Left lung (tissue), 10 donors: ENCODE data around the gene CCDC57. TPM values are rescaled to one million over a fixed set of nuclear protein-coding genes. Genes with fewer than 3 reads are reported as not detected.
A peak's percentile ranks its signal among the peaks of the same experiment; 100 is the strongest.

Experiments used
- ATAC-seq: fragments of 200-7000 bp; cut with Tn5 transposase; one replicate; pipeline ENCODE4 v1.9.1; 2020; ENCODE audit warnings: moderate library complexity
- DNase-seq, 4 donors: peaks; one replicate each; pipeline ENCODE4 v3.0.0-alpha.2; 2013 to 2020
- H3K27ac ChIP-seq, 2 donors: fragments of 200-600 bp; sonication (generic) in 1 of 2; one replicate each; pipeline versions ENCODE4 v1.5.0 to v1.8.0; 2020 to 2021
- H3K27me3 ChIP-seq, 2 donors: fragments of 200-600 bp; sonication (generic) in 1 of 2; one replicate each; pipeline versions ENCODE4 v1.5.0 to v1.8.0; 2020 to 2021
- H3K36me3 ChIP-seq, 2 donors: fragments of 200-600 bp; sonication (generic) in 1 of 2; one replicate each; pipeline versions ENCODE4 v1.5.0 to v1.8.0; 2020 to 2021
- H3K4me1 ChIP-seq, 2 donors: fragments of 200-600 bp; one replicate each; pipeline ENCODE4 v1.8.0; 2021
- H3K4me3 ChIP-seq, 2 donors: fragments of 200-600 bp; sonication (generic) in 1 of 2; one replicate each; pipeline versions ENCODE4 v1.5.0 to v1.8.0; 2020 to 2021; ENCODE audit warnings: mild to moderate bottlenecking in 1 of 2
- H3K9me3 ChIP-seq, 2 donors: fragments of 200-600 bp; sonication (generic) in 1 of 2; one replicate each; pipeline versions ENCODE4 v1.5.0 to v1.8.0; 2020 to 2021
- intact Hi-C, 2 donors: fragments of 100-400 bp; cut with DNase I; formaldehyde crosslinking; loops; one replicate each; pipeline versions ENCODE4 v1.11.2 to v1.14.2; 2022
- polyA plus RNA-seq, 6 donors: library from polyadenylated mRNA; unstranded; fragments of 120-200 nt; gene quantifications; one replicate each; pipeline ENCODE4 v1.2.1, GENCODE V29; 2013; ENCODE audit not compliant: insufficient read length in 6 of 6
- total RNA-seq, 2 donors: library from RNA; stranded (reverse); fragmentation: NEBNext Ultra II Directional; extraction: Animal tissue kit (Norgen Biotek cat#: 25700); gene quantifications; one replicate each; pipeline ENCODE4 v1.2.1, GENCODE V29; 2021
- TF ChIP-seq, protein P1 (sequence below), 2 donors: fragments of 200-600 bp; sonication (generic) in 1 of 2; IDR thresholded peaks; one replicate each; pipeline versions ENCODE4 v1.5.0 to v1.8.0; 2021; ENCODE audit warnings: antibody characterized with exemption in 2 of 2
- donor health status: DM: no; HTN: yes; CAD: no.
- donor health status: DM: no; HTN: no; CAD: no.

The CCDC57 gene
- total and polyA plus RNA-seq, 8 donors, result 41.7 to 73.4 (median 59.8) TPM

DNA sequence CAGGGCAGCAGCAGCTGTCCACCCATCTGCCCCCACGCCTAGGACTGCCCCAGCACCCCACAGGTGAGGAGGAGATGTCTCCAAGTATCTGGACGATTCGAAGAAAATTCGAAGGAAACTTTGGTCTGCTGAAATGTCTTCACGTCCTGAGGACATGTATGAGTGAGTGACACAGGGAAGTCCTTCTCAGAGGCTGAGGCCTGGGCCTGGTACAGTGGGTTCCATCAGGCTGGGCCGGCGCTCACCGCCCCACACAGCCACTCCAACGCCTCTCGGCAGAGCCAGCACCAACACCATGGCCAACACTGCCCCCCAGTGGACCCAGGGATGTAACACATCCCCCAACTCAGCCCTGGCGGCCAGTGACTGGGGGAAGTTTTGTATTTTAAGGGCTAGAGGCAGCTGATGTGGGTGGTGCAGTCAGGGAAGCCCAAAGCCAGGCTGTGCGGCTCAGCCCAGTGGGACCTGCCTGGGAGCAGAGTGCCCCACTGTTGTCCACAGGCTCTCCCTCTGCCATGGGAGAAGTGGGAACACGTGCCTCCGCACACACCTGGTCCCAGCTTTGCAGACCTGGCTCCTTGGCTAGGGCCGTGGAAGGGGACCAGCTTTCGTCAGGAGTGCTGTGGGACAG lies 58.8 kb downstream of the CCDC57 start:
- TF ChIP-seq, protein P1, sequence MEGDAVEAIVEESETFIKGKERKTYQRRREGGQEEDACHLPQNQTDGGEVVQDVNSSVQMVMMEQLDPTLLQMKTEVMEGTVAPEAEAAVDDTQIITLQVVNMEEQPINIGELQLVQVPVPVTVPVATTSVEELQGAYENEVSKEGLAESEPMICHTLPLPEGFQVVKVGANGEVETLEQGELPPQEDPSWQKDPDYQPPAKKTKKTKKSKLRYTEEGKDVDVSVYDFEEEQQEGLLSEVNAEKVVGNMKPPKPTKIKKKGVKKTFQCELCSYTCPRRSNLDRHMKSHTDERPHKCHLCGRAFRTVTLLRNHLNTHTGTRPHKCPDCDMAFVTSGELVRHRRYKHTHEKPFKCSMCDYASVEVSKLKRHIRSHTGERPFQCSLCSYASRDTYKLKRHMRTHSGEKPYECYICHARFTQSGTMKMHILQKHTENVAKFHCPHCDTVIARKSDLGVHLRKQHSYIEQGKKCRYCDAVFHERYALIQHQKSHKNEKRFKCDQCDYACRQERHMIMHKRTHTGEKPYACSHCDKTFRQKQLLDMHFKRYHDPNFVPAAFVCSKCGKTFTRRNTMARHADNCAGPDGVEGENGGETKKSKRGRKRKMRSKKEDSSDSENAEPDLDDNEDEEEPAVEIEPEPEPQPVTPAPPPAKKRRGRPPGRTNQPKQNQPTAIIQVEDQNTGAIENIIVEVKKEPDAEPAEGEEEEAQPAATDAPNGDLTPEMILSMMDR (IDR thresholded peaks at IDR 0.05), result peak; percentile 89 to 96
- Histone ChIP-seq H3K4me3 (no peak overlapping the region), H3K36me3 (peaks cover 0 to 25% of the 10 kb centered on the region in 2 donors), H3K27ac (no peak overlapping the region), H3K4me1 (peaks cover 0 to 11% of the 10 kb centered on the region in 2 donors), H3K27me3 (no peaks in the 10 kb centered on the region), H3K9me3 (no peaks in the 10 kb centered on the region)
- ATAC-seq (peak; percentile 97), DNase-seq (peak; percentile 46 to 94 (median 78))
- intact Hi-C loops, result loop anchor here in 1 of 2 donors (2.0 kb wide), 1 partner anchor 123 kb away; the partner anchor contains the start of gene RAC3

DNA sequence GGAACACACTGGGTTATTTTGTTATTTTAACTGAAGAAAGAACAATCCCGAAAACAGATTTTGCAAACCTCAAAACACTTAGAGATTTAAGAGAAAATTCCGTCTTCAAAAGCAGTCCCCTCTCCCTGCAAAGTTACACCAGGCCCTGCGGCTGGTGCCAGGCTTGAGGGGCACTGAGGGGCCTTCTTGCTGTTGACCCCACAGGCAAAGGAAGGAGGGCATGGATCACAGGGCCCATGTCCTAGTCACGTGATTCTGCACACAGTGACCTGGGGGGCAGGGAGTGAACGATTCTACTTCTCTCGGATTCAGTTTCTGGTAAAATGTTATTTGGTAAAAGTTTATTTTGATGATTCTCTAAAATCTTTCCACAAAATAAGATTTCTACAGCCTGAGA lies 59.3 kb downstream of the CCDC57 start:
- intact Hi-C loops, result no loop called here
- TF ChIP-seq, protein P1 (IDR thresholded peaks at IDR 0.05), result no peak
- ATAC-seq (no peak), DNase-seq (no peak)
- H3K27me3 ChIP-seq, result no peaks in the 10 kb centered on the region
- H3K4me1 ChIP-seq, result peaks cover 0 to 11% of the 10 kb centered on the region in 2 donors
- H3K36me3 ChIP-seq, result peaks cover 0 to 24% of the 10 kb centered on the region in 2 donors
- no peaks in the 10 kb centered on the region for H3K9me3 ChIP-seq
- no peak overlapping the region for H3K27ac ChIP-seq
- no peak overlapping the region for H3K4me3 ChIP-seq

DNA sequence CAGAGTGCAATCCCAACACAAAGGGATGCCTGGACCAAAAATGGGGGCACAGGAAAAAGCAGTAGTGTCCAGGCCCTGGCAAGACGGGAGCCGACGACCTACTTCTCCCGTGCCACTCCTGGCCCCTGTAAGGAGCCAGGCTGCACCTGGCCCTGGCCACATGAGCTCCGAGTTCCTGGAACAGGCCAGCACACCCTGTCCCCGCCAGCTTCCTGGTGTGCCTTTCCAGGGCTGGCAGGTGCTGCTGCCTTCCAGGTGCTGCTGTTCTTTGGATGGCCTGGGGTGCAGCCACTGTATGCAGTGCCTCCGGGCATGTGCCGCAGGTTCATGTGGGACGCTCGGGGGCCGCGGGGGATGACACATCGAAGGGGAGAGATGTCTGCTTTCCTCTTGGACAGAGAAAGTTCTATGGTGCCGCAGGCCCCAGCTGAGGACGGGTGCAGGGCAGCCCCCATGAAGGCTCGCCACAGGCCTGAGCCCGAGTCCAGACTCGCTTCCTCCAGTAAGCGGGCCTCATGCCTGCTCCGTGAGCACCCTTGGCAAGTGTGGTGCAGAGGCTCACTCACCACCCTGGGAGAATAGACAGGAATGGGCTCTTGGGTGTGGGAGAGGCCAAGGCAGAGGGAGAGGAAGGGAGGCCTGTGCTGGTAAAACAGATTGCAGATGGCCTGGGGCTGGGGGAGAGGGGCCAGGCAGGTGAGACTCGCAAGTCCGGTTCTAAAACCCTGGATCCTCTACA lies 59.9 kb downstream of the CCDC57 start:
- Histone ChIP-seq H3K4me3 (no peak overlapping the region), H3K27ac (peak overlapping the region; percentile 13 to 30), H3K36me3 (peaks cover 0 to 24% of the 10 kb centered on the region in 2 donors), H3K9me3 (no peaks in the 10 kb centered on the region), H3K27me3 (no peaks in the 10 kb centered on the region), H3K4me1 (peaks cover 0 to 11% of the 10 kb centered on the region in 2 donors)
- TF ChIP-seq, protein P1 (IDR thresholded peaks at IDR 0.05), result no peak
- ATAC-seq (peak; percentile 76), DNase-seq (peak in 2 of 4 donors; percentile 49 to 87)
- intact Hi-C loops, result no loop called here

DNA sequence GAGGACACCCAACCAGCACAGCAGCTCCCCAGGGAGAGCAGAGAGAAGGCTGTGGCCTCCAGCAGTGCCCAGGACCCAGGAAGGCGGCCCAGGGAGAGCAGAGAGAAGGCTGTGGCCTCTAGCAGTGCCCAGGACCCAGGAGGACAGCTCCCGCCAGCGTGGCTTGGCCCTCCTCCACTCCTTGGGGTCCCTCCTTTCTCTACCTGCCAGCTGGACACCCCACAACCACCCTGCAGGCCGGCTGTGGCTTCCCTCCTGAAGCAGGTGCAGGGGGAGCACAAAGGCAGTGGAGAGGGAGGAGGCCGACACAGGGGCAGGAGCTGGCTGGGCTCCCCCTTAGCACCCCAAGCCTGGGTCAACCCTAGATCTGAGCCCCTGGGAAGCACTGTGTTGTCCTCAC lies 60.5 kb downstream of the CCDC57 start:
- Histone ChIP-seq H3K4me3 (no peak overlapping the region), H3K27ac (peak overlapping the region; percentile 13 to 30), H3K9me3 (no peaks in the 10 kb centered on the region), H3K4me1 (peaks cover 0 to 11% of the 10 kb centered on the region in 2 donors), H3K27me3 (no peaks in the 10 kb centered on the region), H3K36me3 (peaks cover 0 to 19% of the 10 kb centered on the region in 2 donors)
- no peak for DNase-seq
- intact Hi-C loops, result no loop called here
- no peak for ATAC-seq
- TF ChIP-seq, protein P1 (IDR thresholded peaks at IDR 0.05), result no peak
